Fibroblast of peridontal ligament (primary cell): ENCODE results near the gene MME.

Experiments
- DNase-seq: peaks from one replicate; pipeline ENCODE4 v3.0.0-alpha.2; 2010; ENCODE audit errors: extremely low read depth

Gene MME

DNA sequence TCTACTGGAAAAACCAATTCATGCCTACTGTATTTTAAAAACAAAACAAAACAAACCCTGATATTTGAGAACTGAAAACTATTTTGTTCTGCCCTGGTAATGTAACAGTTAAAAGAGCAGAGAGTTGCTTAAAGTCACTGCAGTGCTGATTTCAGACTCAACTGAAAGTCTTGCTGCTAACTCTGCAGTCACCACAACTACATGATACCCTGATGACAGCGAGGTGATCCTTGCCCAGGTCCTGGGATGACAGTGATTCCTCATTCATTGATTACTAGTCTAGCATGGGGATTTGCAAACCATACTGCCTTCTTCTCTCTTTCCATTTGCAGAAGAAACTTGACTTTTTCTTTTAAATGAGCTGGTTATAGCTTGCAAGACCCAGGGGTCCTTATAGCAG is 67.5 kb downstream of the MME start:
- DNase-seq, result no peak

DNA sequence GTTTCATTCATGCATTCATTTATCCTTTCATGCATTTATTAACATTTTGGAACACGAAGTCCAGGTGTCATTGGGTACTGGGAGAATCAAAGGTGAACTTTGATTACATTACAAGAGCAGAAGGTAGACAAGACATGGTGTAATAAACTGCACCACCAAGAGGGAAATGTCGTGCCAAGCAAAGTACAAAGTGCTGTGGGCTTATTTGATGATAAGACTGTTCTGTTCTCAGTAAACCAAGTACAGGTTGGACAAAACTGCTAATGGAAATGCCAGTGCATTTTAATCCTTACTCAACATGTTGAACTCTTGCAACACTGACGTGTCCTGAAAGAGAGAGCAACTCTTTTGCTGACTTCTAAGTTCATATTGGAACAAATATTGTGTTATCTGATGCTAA is 69.4 kb downstream of the MME start:
- no peak for DNase-seq

GRCh38 chr3:155153242-155154186 is 73.4 kb downstream of the MME start:
- DNase-seq, result no peak

DNA sequence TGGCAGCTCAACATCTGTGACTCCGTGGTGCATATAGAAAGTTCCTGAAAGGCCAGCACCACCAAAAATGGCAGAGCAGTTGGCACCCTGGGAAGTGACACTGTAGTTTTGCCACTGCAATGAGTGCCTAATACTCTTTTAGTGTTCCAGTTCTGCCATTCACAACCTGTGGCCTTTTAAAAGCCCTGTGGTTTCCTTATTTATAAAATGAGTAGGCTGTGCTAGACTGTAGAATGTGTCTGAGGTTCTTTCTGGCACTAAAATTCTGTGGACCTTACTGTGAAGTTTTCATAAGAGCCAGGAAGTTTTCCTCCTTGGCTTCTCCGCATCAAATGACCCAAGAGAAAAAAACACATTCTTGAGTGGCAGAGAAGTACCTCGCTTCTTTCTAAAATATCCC is 74.1 kb downstream of the MME start:
- peak; percentile 46 for DNase-seq

- DNase-seq, result peak; percentile 27
These were observed 78.4 kb downstream of the MME start for GRCh38 chr3:155158346-155159037.

DNA sequence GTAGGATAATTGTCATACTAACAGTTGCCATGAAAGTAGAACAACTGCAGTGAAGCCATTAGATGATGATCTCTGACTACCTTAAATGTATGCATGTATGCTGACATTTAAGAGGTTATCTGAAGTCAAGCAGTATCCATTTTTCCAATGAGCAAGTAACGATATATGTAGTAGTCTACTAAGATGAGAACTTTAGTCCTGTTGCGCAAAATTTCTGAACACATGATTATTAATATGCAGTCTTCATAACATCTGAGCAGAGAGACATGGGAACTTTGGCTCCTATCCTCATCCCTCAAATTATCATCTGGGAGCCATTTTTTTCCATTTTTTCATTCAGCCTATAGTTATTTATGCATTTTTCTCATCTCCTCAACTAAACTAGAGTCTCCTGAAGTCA is 79.2 kb downstream of the MME start:
- DNase-seq, result no peak

DNA sequence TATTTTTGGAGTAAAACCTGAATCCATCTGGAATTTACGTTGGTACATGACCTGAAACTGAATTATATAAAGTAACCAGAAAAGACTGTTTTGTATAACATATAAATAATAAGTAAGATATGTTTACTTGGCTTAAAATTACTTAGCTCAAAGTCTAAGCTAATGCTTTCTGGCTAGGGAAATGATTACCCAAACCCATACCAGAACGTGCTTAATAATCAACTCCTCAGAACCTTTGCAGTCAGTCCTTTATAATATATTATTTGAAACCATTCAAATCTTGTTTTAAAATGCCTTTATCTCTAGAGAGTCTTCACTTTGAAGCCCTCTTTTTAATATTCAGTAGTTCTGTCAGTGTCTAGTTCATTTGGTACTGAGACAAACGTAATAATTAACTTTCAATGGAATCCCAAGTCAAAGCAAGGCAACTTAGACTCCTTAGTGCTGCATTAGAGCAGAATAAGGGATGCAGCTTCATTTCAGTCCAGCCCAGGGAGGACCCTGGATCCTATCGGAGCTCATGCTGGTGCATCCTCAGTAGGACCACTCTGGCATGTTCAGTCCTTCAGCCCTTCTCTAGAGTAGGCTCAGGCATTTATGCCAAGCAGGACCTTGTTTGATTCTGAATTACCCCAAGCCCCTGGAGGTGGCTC is 81.6 kb downstream of the MME start:
- DNase-seq, result no peak

- no peak for DNase-seq
These were observed 84.2 kb downstream of the MME start for GRCh38 chr3:155164306-155164705.

DNA sequence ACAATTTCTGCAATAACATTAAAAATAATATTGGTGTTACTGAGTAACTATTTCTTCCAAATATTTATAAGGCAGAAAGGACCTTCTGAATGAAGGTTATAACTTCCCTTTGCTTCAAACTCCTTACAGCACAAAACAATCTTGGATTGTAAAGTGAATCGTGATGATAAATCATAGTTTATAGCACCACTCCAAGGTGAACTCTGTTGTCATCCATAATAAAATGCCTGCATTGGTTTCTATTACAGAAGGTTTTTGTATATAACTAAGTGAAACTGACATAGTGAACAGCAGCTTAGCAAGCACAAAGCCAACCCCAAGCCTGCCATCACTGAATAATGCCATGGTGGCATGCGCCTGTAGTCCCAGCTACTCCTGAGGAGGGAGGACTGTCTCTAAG is 86.3 kb downstream of the MME start:
- DNase-seq, result no peak

DNA sequence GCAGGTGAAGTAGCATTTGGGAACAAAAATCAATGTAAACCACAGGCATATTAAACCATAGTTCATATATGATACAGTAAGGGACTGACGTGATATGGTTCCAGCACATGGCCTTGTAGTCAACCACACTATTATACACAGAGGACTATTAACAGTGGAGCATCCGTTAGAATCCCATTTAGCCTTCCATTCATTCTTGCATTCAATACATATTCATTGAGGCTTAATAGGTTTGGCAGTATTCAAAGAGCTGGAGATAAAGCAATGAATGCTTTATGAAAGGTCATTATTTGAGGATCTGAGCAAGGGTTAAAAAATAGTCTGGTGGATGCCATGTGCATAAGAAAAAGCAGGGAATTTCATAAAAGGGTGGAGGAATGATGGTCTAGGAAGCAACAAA is 89.1 kb downstream of the MME start:
- no peak for DNase-seq

GRCh38 chr3:155173771-155174170 is 93.7 kb downstream of the MME start:
- no peak for DNase-seq

DNA sequence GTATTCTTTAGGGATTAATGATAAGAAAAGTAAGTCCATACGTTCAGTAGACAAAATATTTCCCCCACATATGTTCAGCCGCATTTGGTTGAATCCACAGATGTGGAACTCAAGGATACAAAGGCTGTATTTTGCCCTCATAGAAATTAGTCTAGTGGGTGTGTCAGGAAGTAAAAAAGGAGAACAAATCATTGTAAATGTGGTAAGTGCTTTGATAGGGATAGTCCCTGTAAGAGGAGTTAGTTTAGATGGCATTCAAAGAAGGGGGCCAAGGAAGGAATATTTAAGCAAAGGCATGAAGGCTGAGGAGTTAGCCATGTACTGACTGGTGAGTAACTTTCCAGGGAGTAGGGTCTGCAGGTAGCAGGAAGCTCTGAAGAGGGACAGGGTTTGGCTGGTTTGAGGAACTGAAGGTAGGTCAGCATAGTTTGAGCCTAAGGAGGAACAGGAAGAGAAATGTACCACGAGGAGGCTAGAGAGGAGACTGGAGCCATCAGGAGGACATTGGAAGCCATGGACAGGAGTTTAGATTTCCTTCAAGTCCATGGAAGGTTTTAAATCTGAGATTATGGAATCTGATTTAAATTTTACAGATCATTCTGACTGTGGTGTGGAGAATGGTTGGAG is 98.8 kb downstream of the MME start:
- no peak for DNase-seq

- no peak for DNase-seq
These were observed 99.3 kb downstream of the MME start for GRCh38 chr3:155179437-155179827.

DNA sequence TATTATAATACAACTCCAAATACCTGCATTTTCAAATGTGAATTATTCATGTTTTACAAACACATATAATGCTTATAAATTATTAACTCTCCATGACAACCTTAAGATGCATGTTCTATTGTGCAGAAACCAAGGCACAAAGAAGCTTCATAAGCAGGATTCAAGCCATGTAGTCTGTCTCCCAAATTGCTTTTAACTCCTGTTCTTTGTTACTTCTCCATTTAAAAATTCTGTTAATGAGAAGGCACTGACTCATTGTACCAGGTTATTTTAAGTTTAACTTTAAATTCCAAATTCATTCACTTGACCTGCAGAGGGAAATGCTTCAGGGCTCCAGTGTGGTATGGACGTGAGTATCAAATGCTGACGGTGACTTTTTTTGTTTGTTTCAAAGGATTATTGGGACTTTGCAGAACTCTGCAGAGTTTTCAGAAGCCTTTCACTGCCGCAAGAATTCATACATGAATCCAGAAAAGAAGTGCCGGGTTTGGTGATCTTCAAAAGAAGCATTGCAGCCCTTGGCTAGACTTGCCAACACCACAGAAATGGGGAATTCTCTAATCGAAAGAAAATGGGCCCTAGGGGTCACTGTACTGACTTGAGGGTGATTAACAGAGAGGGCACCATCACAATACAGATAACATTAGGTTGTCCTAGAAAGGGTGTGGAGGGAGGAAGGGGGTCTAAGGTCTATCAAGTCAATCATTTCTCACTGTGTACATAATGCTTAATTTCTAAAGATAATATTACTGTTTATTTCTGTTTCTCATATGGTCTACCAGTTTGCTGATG is 100.0 kb downstream of the MME start:
- no peak for DNase-seq

DNA sequence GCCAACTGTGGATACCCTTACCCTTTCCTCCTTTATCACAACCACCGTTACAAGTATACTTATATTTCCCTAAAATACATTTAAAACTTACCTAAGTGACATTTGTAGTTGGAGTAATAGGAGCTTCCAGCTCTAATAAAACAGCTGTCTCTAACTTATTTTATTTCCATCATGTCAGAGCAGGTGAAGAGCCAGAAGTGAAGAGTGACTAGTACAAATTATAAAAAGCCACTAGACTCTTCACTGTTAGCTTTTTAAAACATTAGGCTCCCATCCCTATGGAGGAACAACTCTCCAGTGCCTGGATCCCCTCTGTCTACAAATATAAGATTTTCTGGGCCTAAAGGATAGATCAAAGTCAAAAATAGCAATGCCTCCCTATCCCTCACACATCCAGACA is 102.3 kb downstream of the MME start:
- no peak for DNase-seq

GRCh38 chr3:155184011-155184410 is 103.9 kb downstream of the MME start:
- no peak for DNase-seq

DNA sequence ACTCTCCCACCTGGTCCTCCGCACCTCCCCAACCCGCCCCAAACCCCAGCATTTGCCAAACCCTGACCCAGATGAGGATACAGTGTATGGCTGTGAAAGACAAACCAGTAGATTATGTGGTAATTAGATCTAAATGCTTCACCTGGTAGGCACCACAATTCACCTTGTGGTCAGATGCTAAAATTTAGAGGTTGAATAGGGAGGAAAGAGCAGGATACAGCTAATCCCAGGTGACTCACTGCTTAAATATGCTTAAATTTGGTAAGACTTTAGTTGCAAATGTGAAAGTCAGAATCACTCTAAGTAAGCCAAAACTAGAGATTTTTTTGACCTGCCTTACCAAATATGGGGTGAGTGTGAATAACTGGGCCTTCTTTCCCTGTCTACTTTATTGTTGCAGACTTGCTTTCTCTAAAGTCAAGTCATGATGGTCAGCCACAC is 105.5 kb downstream of the MME start:
- DNase-seq, result peak; percentile 89

- peak; percentile 86 for DNase-seq
These were observed 107.9 kb downstream of the MME start for GRCh38 chr3:155188031-155188430.

DNA sequence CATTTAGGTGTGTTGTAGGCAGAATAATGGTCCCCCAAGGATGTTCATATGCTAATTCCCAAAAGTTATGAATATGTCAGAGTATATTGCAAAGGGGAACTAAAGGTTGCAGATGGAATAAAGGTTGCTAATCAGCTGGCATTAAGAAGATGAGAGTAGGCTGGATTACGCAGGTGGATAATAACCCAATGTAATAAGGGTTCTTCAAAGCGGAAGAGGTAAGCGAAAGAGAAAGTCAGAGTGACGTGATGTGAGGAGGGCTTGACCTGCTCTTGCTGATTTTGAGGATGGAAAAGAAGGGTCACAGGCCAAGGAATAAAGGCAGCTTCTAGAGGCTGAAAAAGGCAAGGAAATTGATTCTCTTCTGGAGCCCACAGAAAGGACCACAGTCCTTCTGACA is 109.4 kb downstream of the MME start:
- DNase-seq, result no peak

- DNase-seq, result no peak
These were observed 110.6 kb downstream of the MME start for GRCh38 chr3:155190691-155191090.
